ENCODE results near the gene TWF2. TPM values are rescaled to one million over a fixed set of nuclear protein-coding genes. Genes with fewer than 3 reads are reported as not detected.
A peak's percentile ranks its signal among the peaks of the same experiment; 100 is the strongest.
"Not testable (repeated sequence)": the region's sequence is repeated elsewhere in the genome, so short reads cannot be mapped to it uniquely, and the experiment has no call there.

TWF2 gene
- total RNA-seq: 10 to 100 TPM; 39.3 to 60.2 (median 52.0) TPM

DNA sequence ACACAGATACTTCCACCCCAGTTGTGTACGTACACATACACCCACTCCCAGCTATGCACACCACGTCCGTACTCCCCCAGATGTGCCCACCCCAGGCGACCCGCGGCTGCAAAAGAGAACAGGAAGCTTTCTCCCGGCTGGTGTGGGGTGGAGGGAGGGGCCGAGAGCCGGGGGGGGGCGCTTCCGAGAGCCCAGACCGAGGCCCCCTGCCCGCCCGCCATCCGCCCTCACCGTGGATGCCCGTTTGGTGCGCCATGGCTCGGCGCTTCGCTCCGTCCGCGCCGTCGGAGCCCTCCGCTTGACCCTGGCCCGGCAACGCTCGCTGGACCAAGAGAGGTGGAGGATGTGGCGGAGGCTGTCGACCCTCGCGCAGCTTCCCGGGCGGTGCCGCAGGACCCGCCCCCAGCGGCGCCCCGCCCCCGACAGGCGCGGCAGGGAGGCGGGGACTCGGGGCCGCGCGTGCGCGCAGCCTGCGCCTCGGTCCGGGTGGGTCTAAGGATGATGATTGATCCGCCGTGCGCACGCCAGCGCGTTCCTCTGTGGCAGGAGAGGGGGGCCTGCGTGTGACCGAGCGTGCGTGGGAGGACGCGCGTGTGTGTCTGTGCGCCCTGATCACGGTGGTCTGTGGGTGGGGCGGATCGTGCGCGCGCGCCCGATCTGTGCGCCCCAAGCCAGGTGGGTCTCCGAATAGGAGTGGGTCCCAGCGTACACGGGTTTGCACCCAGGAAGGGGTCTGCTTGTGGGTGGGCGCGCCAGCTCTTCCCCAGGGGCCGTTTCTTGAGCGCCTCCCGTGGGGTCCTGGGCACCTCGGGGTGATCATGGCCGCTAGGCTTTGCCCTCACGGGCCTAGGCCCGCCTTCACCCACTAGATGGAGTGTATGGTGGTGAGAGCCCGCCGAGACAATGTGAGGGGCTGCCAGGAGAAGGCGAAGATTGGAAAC lies at the start of gene TWF2:
Gene TWF2 (minus strand): TSS at position 398 of the 941 bp plus-strand sequence. CDS start 142 bp downstream, at position 256.
- intact Hi-C loops (cut with DNase I; ENCODE audit: low total_unique reads): loop anchor here (10.0 kb wide), 1 partner anchor 46 kb away; the partner anchor contains the start of gene GLYCTK
- TF ChIP-seq, protein P1, sequence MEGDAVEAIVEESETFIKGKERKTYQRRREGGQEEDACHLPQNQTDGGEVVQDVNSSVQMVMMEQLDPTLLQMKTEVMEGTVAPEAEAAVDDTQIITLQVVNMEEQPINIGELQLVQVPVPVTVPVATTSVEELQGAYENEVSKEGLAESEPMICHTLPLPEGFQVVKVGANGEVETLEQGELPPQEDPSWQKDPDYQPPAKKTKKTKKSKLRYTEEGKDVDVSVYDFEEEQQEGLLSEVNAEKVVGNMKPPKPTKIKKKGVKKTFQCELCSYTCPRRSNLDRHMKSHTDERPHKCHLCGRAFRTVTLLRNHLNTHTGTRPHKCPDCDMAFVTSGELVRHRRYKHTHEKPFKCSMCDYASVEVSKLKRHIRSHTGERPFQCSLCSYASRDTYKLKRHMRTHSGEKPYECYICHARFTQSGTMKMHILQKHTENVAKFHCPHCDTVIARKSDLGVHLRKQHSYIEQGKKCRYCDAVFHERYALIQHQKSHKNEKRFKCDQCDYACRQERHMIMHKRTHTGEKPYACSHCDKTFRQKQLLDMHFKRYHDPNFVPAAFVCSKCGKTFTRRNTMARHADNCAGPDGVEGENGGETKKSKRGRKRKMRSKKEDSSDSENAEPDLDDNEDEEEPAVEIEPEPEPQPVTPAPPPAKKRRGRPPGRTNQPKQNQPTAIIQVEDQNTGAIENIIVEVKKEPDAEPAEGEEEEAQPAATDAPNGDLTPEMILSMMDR (IDR thresholded peaks at IDR 0.05): no peak
- TF ChIP-seq POLR2A (IDR thresholded peaks at IDR 0.05): no peak
- H3K4me3 ChIP-seq (ENCODE audit: low read depth, poor library complexity, severe bottlenecking): peak within 1 kb of the TSS; percentile 73
- DNase-seq (ENCODE audit: low spot score in 2 of 2): peak; percentile 60 to 93
- 0 to 1% methylated on average over 18 to 88 of the region's 92 CpGs for WGBS, 2 donors

DNA sequence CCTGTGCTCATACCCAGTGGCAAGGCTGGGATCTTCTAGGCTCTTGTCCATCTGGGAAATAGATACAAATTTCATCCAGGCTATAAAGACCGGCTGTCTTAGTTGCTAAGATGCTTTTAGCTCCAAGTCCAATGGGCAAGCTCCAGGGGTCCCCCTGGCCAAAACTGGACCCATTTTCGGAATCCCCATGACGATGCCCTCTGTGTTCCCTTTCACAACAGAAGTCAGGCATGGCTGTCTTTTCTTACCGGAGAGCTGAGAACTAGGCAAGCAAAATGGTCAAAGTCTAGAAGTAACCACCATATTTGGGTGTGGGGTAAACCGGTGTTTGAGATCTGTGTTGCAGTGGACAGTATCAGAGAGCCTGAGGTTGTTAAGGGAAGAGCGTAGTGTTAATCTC lies 49.7 kb upstream of the TWF2 start:
- H3K4me3 ChIP-seq (ENCODE audit: low read depth, poor library complexity, severe bottlenecking): no peak overlapping the region
- 97 to 99% methylated on average over 6 of the region's 6 CpGs for WGBS, 2 donors
- DNase-seq (ENCODE audit: low spot score in 2 of 2): no peak
- intact Hi-C loops (cut with DNase I; ENCODE audit: low total_unique reads): loop anchor here (10.0 kb wide), 1 partner anchor 54 kb away; the partner anchor contains the start of gene TWF2
- TF ChIP-seq, protein P1 (IDR thresholded peaks at IDR 0.05): no peak
- TF ChIP-seq POLR2A (IDR thresholded peaks at IDR 0.05): no peak

DNA sequence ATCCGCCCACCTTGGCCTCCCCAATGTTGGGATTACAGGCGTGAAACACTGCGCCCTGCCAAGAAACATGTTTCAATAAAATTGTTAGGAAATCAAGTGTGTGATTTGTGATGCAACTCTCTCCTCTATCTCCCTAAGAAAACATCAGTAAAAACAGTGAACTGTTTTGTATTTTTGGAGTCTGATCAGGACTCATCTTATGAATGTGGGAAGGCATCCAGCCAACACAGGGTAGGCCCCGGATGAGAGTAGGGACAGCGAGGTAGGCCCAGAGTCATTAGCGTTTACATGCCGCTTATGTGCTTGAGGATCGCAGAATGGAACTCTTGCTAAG lies 47.8 kb upstream of the TWF2 start:
- DNase-seq (ENCODE audit: low spot score in 2 of 2): no peak
- no peak overlapping the region for H3K4me3 ChIP-seq (ENCODE audit: low read depth, poor library complexity, severe bottlenecking)
- TF ChIP-seq POLR2A (IDR thresholded peaks at IDR 0.05): no peak
- TF ChIP-seq, protein P1 (IDR thresholded peaks at IDR 0.05): no peak
- intact Hi-C loops (cut with DNase I; ENCODE audit: low total_unique reads): loop anchor here (10.0 kb wide), 1 partner anchor 52 kb away; the partner anchor contains the start of gene TWF2
- 58 to 66% methylated on average over 8 of the region's 8 CpGs for WGBS, 2 donors

DNA sequence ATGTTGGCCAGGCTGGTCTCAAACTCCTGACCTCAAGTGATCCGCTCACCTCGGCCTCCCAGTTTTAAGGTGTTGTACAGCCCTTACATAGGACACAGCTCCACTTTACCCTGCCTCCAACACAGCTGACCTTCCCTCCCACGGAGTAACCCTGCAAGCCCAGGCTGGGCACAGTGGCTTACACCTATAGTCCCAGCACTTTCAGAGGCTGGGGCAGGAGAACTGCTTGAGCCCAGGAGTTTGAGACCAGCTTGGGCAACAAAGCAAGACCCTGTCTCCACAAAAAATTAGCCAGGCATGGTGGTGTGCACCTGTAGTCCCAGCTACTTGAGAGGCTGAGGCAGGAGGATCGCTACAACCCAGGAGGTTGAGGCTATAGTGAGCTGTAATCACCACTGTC lies 45.1 kb upstream of the TWF2 start:
- DNase-seq (ENCODE audit: low spot score in 2 of 2): peak in 1 of 2 donors; percentile 62
- 81 to 97% methylated on average over 4 of the region's 4 CpGs for WGBS, 2 donors
- not testable (repeated sequence) for H3K4me3 ChIP-seq (ENCODE audit: low read depth, poor library complexity, severe bottlenecking)
- intact Hi-C loops (cut with DNase I; ENCODE audit: low total_unique reads): loop anchor here (10.0 kb wide), 1 partner anchor 49 kb away; the partner anchor contains the start of gene TWF2

DNA sequence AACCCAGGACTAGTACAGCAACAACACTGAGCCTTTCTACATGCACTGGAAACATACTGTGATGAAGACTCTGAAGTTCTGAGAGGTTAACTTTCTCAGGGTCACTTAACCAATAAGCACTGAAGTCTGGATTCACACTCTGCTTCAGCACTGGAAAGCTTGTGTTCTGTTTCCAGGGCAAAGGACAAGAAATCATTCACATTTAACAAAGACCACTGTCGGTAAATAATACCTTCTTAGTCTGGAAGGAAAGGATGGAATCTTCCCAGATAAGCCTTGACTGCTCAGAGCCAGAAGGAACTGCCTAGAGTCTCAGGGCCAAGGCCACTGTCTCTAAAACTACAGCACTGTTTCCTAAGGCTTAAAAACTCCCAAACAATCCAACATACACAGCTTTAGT lies 44.3 kb upstream of the TWF2 start:
- WGBS, 2 donors: 71 to 80% methylated on average over 1 of the region's 1 CpG
- no peak for DNase-seq (ENCODE audit: low spot score in 2 of 2)
- no peak overlapping the region for H3K4me3 ChIP-seq (ENCODE audit: low read depth, poor library complexity, severe bottlenecking)
- TF ChIP-seq, protein P1 (IDR thresholded peaks at IDR 0.05): no peak
- TF ChIP-seq POLR2A (IDR thresholded peaks at IDR 0.05): no peak
- intact Hi-C loops (cut with DNase I; ENCODE audit: low total_unique reads): loop anchor here (10.0 kb wide), 1 partner anchor 49 kb away; the partner anchor contains the start of gene TWF2

Measured in lower leg skin (tissue), 4 donors.